GM23248 (cell line): Measurements from ENCODE around the gene RNF13.

Experiments used
- EZH2 ChIP-seq: fragments of 200-600 bp; sonication (generic); IDR thresholded peaks from 2 replicates; pipeline ENCODE4 v1.6.1; 2018; ENCODE audit warnings: antibody characterized with exemption, mild to moderate bottlenecking; ENCODE audit not compliant: insufficient read depth, poor library complexity, severe bottlenecking
- EZH2phosphoT487 ChIP-seq: fragments of 200-600 bp; sonication (generic); IDR thresholded peaks from 2 replicates; pipeline ENCODE4 v1.6.1; 2018; ENCODE audit warnings: antibody characterized with exemption, moderate library complexity, mild to moderate bottlenecking, low read depth; ENCODE audit not compliant: insufficient read depth

DNA sequence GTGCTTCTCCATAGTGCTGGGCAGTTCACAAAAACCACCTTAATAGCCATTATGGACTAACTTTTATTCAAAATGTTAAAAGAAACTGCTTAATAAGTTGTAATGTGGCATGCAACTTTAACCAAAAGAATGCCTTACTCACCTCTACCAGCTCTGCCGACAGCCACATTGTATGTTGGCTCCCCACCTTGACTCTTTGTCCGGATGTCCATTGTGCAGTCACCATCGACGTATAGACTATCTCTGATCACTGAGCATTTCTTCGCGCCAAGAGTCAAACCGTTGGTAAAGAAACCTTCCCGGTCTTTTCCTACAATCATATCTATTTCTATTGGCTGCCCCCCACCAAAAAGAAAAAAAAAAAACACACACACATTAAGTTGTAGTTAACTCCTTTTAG, 155.2 kb downstream of the RNF13 start:
- TF ChIP-seq EZH2phosphoT487 (no peak), EZH2 (no peak)
